Dermis microvascular lymphatic vessel endothelial cell (primary cell): ENCODE measurements around the gene KPTN. TPM values are rescaled to one million over a fixed set of nuclear protein-coding genes. Genes with fewer than 3 reads are reported as not detected.
A peak's percentile ranks its signal among the peaks of the same experiment; 100 is the strongest.

Source experiments
- DNase-seq, 2 donors: peaks; one replicate each; pipeline versions ENCODE4 v3.0.0 to v3.0.0-alpha.2; 2010; ENCODE audit warnings: low read depth in 2 of 2
- total RNA-seq: library from RNA; depleted of rRNA; stranded (reverse); fragments of >200 nt; gene quantifications from 2 replicates; pipeline ENCODE4 v1.2.1, GENCODE V29; 2014

KPTN gene
- total RNA-seq, 1 donor from 2014 or later, result 4.0 TPM

GRCh38 chr19:47435883-47436417 is 48.1 kb downstream of the KPTN start:
- DNase-seq, result no peak

DNA sequence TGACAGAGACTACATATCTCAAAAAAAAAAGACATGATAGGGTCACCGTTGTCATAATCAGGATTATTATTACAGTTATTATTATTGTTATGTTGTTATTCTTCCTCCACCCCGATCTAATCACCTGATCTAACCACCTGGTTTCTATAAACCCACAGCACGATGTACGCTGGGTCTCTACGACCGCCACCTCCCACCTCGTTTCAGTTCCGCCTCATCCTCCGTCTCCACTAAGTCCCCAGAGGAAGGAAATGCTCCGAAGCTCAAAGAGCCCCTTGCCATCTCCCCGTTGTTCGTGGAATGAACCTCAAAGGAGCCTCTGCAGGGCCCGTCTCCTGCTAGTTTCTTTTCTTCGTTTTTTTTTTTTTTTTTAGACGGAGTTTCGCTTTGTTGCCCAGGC is 48.8 kb downstream of the KPTN start:
- no peak for DNase-seq

DNA sequence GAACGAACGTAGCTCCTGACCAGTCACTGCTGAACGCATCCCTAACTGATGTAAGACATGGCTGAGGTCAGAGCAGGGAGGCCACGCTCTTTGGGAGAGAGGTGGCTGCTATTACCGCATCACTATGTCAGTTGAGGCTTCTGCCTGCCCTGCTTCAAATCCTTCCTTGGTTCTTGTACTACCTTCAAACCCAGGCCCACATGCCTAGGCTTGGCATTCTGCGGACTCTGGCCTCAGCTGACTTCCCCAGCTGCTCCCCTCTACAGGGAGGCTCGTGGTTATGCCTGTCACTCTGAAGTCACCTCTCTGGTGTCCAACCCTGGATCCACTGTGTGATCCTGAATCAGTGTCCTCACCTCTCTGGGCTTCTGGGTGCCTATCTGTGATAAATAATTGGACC is 49.9 kb downstream of the KPTN start:
- no peak for DNase-seq

DNA sequence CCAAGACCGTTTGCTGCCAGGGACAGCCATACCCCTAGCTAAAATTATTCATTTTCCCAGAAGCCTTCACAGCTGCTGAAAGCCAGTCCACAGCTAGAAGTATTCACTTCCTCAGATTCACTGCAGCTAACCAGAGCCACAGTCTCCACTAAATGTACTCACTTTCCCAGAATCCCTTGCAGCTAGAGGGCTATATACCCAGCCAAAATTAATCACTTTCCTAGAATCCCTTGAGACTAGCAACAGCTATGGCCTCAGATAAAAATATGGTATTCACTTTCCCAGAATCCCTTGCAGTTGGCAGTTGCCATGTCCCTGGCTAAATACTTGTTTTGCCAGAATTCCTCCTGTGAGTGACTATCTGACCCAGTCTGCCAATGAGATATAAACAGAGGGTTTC is 50.9 kb downstream of the KPTN start:
- DNase-seq, result no peak

DNA sequence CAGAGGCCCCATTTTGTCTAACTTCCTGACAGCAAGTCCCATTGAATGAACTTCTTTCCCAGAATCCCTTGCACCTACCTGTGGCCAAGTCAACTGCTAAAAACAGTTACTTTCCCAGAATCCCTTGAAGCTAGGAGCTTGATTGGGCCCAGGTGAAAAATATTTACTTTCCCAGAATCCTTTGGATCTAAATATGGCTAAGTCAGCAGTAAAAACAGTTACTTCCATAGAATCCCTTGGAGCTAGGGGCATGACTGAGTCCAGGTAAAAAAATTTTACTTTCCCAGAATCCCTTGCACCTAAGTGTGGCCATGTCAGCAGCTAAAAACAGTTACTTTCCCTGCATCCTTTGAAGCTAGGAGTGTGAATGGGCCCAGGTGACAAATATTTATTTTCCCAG is 51.5 kb downstream of the KPTN start:
- no peak for DNase-seq

- DNase-seq, result no peak
Measured at GRCh38 chr19:47432091-47432490, 51.9 kb downstream of the KPTN start.

DNA sequence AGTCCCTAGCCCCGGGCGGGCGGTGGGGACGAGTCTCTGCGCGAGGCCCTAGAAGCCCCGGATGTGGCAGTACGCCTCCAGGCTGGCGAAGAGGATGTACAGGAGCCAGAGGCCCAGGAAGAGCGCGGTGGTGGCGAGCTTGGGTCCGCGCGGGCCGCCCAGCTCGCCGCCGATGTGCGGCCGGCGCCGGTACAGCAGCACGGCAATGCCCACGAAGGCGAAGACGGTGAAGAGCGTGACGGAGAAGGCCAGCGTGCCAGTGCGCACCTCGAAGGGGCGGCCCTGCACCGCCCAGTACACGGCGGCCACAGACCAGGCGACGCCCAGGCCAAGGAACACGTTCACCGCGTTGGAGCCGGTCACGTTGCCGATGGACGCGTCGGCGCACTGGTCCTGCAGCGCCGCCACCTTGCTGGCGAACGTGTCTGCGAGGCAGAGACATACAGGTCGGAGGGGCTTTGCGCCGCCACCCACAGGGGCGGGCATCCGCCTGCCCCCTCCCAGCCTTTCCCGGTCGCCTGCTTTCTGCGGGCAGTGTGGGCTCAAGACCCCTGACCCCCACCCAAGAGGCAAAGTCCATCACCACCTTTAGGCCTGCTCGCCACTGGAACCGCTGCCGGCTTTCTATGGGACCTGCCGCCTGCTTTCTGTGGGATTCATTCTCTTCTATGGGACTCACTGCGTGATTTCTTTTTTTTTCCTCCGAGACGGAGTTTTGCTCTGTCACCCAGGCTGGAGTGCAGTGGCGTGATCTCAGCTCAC is 53.8 kb downstream of the KPTN start:
- DNase-seq, result peak in 1 of 2 donors; percentile 46

DNA sequence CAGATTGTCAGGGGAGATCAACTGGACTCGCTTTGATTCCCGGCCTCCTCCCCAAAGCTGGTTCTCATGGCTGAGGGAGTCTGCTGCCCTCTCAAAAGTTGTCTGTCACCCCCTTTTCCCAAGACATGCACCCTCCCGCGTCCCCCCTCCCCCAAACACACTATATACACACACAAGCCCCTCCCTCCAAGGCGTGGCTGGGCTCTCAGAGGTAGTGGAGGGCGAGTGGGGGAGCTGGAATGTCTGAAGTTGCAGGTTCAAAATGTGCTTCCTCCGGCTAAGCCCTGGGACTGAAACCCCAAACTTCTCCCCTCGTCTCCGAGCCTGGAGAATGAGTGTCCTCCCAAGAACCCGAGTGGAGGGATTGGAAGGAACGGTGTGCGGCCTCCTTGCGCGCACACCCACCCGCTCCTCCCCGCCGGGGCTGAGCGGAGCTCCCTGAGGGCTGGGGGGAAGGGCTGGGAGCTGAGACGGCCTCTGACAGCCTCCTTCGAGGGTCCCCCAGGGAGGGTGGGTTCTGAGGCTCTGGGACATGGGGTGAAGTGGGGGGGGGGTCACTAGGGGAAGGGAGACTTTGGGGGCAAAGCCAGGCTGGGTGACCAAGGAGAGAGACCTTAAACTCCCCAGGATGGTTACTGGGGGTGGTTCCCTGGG is 54.8 kb downstream of the KPTN start:
- DNase-seq, result no peak

DNA sequence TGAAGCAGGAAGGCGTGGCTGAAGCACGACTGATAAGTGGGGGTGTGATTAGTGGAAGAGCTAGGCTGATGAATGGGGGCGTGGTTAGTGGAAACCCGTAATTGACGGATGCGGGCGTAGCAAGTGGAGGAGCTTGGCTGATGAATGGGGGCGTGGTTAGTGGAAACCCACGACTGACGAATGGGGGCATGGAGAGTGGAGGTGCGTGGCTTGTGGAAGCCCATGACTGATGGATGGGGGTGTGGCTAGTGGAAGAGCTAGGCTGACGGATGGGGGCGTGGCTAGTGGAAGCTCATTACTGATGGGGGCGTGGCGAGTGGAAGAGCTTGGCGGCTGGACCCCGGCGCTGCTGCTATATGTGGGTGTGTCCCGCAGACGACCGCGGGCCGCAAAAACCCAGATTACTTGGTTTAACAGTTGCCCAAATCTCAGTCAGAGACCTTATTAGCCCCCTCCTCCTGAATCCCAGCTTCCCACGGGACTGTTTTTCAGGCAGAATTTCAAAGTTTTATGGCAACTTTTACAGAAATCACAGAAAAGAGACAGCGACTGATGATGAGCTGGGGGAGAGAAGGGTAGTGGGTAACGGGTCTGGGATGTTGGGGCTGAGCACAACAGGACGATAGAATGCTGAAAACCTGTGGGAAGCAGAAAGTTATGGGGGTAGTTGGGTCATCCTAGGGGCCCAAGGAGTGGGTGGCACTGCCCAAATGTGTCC is 55.7 kb downstream of the KPTN start:
- peak; percentile 82 to 100 for DNase-seq

DNA sequence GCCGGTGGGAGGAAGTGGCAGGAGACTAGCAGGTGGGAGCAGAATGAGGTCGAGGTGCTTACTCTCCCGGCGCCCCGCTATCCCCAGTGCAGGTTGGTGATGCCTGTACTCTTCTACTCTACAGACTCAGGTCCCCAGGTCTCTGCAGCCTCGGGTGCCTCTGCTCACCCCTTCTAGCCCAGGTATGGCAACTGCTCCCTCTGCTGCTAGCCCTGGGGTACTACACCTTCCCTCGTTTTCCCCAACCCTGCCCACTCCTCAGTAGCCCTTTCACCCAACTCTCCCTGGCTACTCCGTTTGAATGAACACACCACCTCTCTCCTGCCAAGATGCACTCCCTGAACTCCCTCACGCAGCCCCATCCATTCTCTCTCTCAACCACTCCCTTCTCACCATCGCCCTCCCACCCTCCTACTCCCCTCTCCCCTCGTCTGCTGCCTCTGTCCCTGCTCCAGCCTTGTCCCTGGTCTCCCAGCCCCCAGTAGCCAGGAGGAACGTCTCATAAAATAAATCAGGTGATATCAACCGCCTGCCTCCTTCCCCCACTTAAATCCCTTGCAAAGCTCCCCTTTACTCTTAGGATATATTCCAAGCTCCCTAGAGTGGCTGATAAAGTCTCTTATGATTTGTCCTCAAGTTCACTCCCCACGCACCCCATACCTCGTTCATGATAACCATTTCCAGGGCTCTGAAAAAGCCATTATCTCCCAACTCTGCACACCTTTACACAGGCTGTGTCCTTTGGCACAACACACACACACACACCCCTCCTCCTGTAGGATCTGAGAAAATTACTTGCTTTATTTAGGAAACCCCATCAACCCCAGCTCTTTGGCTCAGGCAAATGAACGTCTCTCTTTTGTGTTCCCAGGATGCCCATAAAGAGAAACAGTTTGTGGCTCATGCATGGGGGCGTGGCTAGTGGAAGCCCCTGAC is 56.5 kb downstream of the KPTN start:
- peak; percentile 12 to 58 for DNase-seq

Other genes starting within 250 kb of the KPTN start
- 2.3 and 4.4 TPM in 2 replicates for gene CCDC9, start 227.7 kb downstream of the KPTN start, total RNA-seq
- 0.51 and 0.89 TPM in 2 replicates for gene INAFM1, start 209.3 kb downstream of the KPTN start, total RNA-seq
- not detected in 2 replicates for gene C5AR1, start 174.4 kb downstream of the KPTN start, total RNA-seq
- 0.13 TPM in 2 replicates for gene C5AR2, start 152.0 kb downstream of the KPTN start, total RNA-seq
- gene DHX34, start 134.9 kb downstream of the KPTN start, total RNA-seq, result 5.0 and 6.3 TPM in 2 replicates
- 0.13 and 0.26 TPM in 2 replicates for gene MEIS3, start 64.7 kb downstream of the KPTN start, total RNA-seq
- not detected in 2 replicates for gene SLC8A2, start 12.3 kb downstream of the KPTN start, total RNA-seq
- gene NAPA, start 30.8 kb upstream of the KPTN start, total RNA-seq, result 62.3 and 96.5 TPM in 2 replicates
- gene ZNF541, start 88.9 kb upstream of the KPTN start, total RNA-seq, result 0.39 and 0.63 TPM in 2 replicates
- 2.8 and 5.7 TPM in 2 replicates for gene BICRA, start 124.9 kb upstream of the KPTN start, total RNA-seq
- gene EHD2, start 229.2 kb upstream of the KPTN start, total RNA-seq, result 73.6 and 146 TPM in 2 replicates